Astrocyte (in vitro differentiated cells and primary cell): ENCODE measurements around the gene MKLN1.

ENCODE experiments used
- CTCF ChIP-seq: IDR thresholded peaks from 2 replicates; pipeline ENCODE4 v1.5.1; 2011; ENCODE audit warnings: low read depth, mild to moderate bottlenecking, inconsistent platforms, low read length, moderate library complexity; ENCODE audit not compliant: insufficient read depth
- EZH2 ChIP-seq: IDR thresholded peaks from 2 replicates; pipeline ENCODE4 v1.6.1; 2012; ENCODE audit warnings: mild to moderate bottlenecking, low read length, inconsistent platforms; ENCODE audit not compliant: insufficient read depth

- TF ChIP-seq CTCF = no peak
- TF ChIP-seq EZH2 = no peak
Observed at GRCh38 chr7:131326576-131326975, 1.1 kb upstream of the MKLN1 start.
